Middle frontal gyrus (tissue), 1 donor: ENCODE measurements around the gene TIAM2.
A peak's percentile ranks its signal among the peaks of the same experiment; 100 is the strongest.
"Not testable (repeated sequence)": the region's sequence is repeated elsewhere in the genome, so short reads cannot be mapped to it uniquely, and the experiment has no call there.

Experiments used
- DNase-seq: peaks from one replicate; pipeline ENCODE4 v3.0.0-alpha.2; 2015; ENCODE audit warnings: low spot score; ENCODE audit errors: extremely low spot score

TIAM2 gene

GRCh38 chr6:155227046-155227445, 231.9 kb downstream of the TIAM2 start:
- DNase-seq: no peak

- no peak for DNase-seq
These were observed 233.5 kb downstream of the TIAM2 start for GRCh38 chr6:155228546-155229166.

- DNase-seq: not testable (repeated sequence)
These were observed 235.9 kb downstream of the TIAM2 start for GRCh38 chr6:155230975-155231374.

DNA sequence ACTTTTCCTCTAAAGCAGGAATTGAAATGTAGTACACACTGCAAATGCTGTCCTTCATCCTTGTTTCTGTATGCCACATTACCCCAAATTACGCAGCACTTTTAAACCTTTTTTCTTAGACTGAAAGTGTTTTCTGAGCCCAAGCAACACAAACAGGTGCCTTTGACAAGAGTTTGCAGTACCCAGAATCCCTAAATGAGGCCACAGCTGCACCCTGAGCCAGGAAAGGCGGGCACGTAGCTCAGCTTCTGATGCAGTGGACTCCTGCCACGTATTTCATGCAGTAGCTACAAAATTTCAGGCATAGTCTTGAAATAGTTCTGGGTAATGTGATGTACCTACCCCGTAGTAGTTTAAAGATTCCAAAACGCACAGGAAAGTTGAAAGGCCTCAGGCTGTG, 237.7 kb downstream of the TIAM2 start:
- no peak for DNase-seq

GRCh38 chr6:155234167-155234566, 239.1 kb downstream of the TIAM2 start:
- DNase-seq: no peak

DNA sequence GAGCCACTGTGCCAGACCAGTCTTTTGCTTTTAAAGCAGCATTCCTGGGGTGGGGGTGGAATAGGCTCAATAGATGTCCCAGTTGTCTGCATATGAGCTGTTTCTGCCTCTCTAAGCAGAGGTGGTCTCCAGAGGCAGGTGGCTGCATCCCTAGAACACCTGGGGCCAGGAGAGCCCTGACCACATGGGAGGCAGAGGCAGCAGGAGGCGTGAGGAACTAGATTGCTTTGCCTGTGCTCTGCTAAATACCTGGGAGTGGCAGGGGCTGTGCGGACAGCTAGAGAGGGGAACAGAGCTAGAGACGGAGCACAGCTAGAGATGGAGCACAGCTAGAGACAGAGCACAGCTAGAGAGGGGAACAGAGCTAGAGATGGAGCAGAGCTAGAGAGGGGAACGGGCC, 239.6 kb downstream of the TIAM2 start:
- no peak for DNase-seq

DNA sequence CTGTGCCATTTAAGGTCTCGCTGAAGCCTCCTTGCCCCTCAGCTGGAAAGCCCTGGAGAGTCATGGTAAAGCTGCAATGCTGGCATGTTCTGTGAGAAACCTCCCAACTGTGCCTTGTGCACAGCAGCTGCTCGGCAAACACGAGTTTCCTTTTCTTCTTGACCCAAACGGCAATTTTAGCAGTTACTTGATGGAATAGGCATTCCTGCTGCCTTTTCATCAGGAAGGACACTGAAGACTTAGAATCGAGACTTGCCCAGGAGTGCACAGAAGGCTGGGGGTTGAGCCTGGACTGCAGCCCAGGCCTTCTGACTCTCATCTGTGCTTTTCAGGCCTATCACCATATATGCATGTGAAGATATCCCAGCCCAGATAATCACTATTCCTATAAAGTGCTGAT, 240.0 kb downstream of the TIAM2 start:
- no peak for DNase-seq

GRCh38 chr6:155237613-155238012, 242.5 kb downstream of the TIAM2 start:
- no peak for DNase-seq

GRCh38 chr6:155240905-155241600, 245.9 kb downstream of the TIAM2 start:
- DNase-seq: no peak

DNA sequence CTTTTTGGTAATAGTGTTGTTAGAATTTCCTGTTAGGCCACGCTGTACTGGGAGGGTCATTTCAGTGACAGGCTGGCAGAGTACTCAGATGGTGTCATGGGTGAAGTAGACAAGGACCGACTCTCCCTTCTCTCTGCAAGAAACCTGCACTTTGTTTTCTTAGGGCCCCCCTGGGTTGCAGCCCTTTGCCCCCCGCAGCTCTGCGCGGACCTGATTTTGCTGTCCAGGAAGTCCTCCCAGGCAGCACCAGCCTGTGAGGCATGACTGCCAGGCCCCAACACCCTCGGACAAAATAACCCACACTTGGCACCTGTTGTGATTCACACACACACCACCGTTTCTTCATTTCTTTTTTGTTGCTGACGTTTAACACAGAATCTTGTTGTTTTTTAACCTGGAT, 246.9 kb downstream of the TIAM2 start:
- no peak for DNase-seq

GRCh38 chr6:155244434-155244833, 249.3 kb downstream of the TIAM2 start:
- DNase-seq: no peak

DNA sequence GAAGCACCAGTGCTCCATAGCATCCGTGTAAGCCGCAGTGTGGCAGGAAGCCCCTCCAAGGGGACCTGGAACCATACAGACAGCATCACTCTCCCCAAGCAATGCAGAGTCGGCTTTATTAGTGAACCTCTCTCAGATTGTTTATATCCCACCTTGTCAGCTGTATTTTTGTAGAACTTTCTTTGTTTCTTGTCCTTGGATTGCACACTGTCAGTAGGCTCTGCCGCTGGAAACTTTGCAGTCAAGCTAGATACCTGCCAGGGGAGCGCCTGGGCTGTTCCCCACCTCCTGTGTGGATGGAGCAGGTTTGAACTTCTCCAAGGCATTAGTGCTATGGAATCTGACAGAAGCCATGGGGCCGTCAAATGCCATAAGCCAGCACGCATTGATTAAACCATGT, 250.1 kb downstream of the TIAM2 start:
- DNase-seq: no peak

GRCh38 chr6:155245831-155246230, 250.7 kb downstream of the TIAM2 start:
- DNase-seq: no peak

- DNase-seq: no peak
These were observed 251.7 kb downstream of the TIAM2 start for GRCh38 chr6:155246825-155247224.

- DNase-seq: no peak
These were observed 252.5 kb downstream of the TIAM2 start for GRCh38 chr6:155247618-155248007.

- DNase-seq: peak; percentile 58
These were observed 253.2 kb downstream of the TIAM2 start for GRCh38 chr6:155248008-155249001.

- DNase-seq: no peak
These were observed 255.7 kb downstream of the TIAM2 start for GRCh38 chr6:155250701-155251381.

DNA sequence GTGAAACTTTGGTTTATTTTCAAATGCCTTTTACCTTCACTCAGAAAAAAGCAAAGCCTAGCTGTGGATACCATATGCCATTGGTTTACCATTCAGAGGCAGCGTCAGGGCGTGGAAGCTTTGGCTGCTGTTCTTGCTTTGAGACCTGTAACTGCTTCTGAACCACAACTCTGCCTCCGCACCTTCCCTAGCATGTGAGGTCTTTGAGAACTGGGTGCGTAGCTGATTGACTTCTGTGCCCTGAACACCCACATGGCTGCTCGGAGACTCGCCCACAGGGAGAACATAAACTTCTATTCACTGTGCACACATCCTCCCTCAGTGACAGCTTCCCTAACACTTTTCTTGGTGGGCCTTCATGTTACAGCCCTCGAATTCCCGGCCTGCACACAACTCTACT, 257.5 kb downstream of the TIAM2 start:
- DNase-seq: no peak

DNA sequence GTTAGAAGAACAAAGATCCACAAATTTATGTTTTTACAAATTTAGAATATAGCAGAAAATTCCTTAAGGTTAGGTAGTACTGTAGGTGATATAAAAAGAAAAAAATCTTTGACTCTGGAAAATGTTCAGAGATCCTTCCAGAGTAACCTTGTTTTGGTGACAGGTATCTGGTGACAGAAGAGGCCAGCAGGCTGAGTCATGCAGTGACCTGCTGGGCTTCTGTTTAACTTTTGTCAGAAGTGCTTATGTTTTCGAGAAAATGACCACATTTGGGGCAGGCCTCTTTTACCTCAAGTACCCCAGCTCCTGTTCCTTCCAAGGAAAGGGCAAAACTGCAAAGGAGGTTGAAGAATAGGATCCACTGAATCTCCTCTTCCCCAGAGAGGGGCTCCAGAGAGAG, 258.2 kb downstream of the TIAM2 start:
- no peak for DNase-seq

DNA sequence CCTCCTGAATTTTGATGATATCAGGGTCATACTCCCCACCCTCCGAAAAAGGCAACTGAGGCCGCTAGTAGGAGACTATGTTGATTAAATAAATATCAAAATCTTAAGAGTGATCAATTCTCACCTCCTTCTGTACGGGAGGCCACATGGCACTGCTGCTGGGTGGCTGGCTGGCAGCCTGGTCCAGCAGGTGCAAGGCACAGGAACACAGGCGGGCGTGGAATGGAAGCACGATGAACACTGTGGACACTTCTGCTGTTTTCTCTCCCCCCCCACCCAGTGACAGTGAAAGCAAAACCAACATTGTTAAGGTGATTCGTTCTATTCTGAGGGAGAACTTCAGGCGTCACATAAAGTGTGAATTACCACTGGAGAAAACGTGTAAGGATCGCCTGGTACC, 259.0 kb downstream of the TIAM2 start:
- no peak for DNase-seq

DNA sequence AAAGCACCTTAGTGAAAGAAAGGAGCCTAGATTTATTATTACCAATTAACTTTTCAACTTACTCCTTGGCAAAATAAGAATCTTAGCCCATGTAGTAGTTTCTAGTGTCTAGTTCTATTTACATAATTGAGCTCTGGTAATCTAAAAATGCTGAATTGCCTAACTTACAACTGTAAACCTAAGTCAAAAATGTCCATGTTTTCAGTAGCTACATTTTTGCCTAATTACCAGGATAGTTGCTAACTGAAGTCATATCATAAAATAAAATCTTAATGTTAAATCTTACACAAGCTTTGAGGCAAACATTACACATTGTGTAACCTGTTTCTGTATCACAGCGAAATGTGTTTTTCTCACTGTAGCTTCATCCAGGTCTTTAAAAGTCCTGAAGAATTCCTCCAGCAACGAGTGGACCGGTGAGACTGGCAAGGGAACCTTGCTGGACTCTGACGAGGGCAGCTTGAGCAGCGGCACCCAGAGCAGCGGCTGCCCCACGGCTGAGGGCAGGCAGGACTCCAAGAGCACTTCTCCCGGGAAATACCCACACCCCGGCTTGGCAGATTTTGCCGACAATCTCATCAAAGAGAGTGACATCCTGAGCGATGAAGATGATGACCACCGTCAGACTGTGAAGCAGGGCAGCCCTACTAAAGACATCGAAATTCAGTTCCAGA, 261.1 kb downstream of the TIAM2 start:
- DNase-seq: no peak
